HEK293 (cell line): ENCODE data around the gene RAC2.

Experiments used
- BCL11B ChIP-seq: fragments of 450-650 bp; formaldehyde crosslinking; IDR thresholded peaks from 2 replicates; pipeline ENCODE4 v1.5.1; 2016; ENCODE audit warnings: low read depth, missing biosample characterization, missing genetic modification characterization
- FEZF1 ChIP-seq: fragments of 450-650 bp; formaldehyde crosslinking; IDR thresholded peaks from 2 replicates; pipeline ENCODE4 v1.5.1; 2016; ENCODE audit warnings: missing biosample characterization, missing genetic modification characterization
- GFI1B ChIP-seq: fragments of 450-650 bp; formaldehyde crosslinking; IDR thresholded peaks from 2 replicates; pipeline ENCODE4 v1.5.1; 2016; ENCODE audit warnings: missing biosample characterization, missing genetic modification characterization
- GLIS2 ChIP-seq: fragments of 450-650 bp; formaldehyde crosslinking; IDR thresholded peaks from 2 replicates; pipeline ENCODE4 v1.5.1; 2016; ENCODE audit warnings: missing biosample characterization, missing genetic modification characterization
- KLF1 ChIP-seq: fragments of 450-650 bp; formaldehyde crosslinking; IDR thresholded peaks from 2 replicates; pipeline ENCODE4 v1.5.1; 2016; ENCODE audit warnings: missing biosample characterization, missing genetic modification characterization
- KLF9 ChIP-seq: fragments of 450-650 bp; formaldehyde crosslinking; IDR thresholded peaks from 2 replicates; pipeline ENCODE4 v1.5.1; 2016; ENCODE audit warnings: missing biosample characterization, missing genetic modification characterization, low read depth
- ZBTB8A ChIP-seq: fragments of 450-650 bp; formaldehyde crosslinking; IDR thresholded peaks from 2 replicates; pipeline ENCODE4 v1.5.1; 2016; ENCODE audit warnings: missing biosample characterization, missing genetic modification characterization
- ZIC2 ChIP-seq: fragments of 450-650 bp; formaldehyde crosslinking; IDR thresholded peaks from 2 replicates; pipeline ENCODE4 v1.5.1; 2016; ENCODE audit warnings: missing biosample characterization, missing genetic modification characterization
- ZNF24 ChIP-seq: fragments of 450-650 bp; formaldehyde crosslinking; IDR thresholded peaks from 2 replicates; pipeline ENCODE4 v1.5.1; 2016; ENCODE audit warnings: missing biosample characterization, missing genetic modification characterization
- ZNF404 ChIP-seq: fragments of 450-650 bp; formaldehyde crosslinking; IDR thresholded peaks from 2 replicates; pipeline ENCODE4 v1.5.1; 2017; ENCODE audit warnings: missing biosample characterization, missing genetic modification characterization
- ZNF529 ChIP-seq: fragments of 450-650 bp; formaldehyde crosslinking; IDR thresholded peaks from 2 replicates; pipeline ENCODE4 v1.5.1; 2017; ENCODE audit warnings: missing genetic modification characterization, missing biosample characterization; ENCODE audit not compliant: insufficient replicate concordance
- ZNF530 ChIP-seq: fragments of 450-650 bp; formaldehyde crosslinking; IDR thresholded peaks from 2 replicates; pipeline ENCODE4 v1.5.1; 2016; ENCODE audit warnings: low read depth, missing biosample characterization, missing genetic modification characterization
- ZNF544 ChIP-seq: fragments of 450-650 bp; formaldehyde crosslinking; IDR thresholded peaks from 2 replicates; pipeline ENCODE4 v1.5.0; 2017; ENCODE audit warnings: missing biosample characterization, missing genetic modification characterization
- ZNF623 ChIP-seq: fragments of 450-650 bp; formaldehyde crosslinking; IDR thresholded peaks from 2 replicates; pipeline ENCODE4 v1.5.1; 2016; ENCODE audit warnings: missing biosample characterization, missing genetic modification characterization
- ZNF701 ChIP-seq: fragments of 450-650 bp; formaldehyde crosslinking; IDR thresholded peaks from 2 replicates; pipeline ENCODE4 v1.5.1; 2016; ENCODE audit warnings: missing biosample characterization, missing genetic modification characterization
- ZNF747 ChIP-seq: fragments of 450-650 bp; formaldehyde crosslinking; IDR thresholded peaks from 2 replicates; pipeline ENCODE4 v1.5.1; 2016; ENCODE audit warnings: missing biosample characterization, missing genetic modification characterization
- ZNF792 ChIP-seq: fragments of 450-650 bp; formaldehyde crosslinking; IDR thresholded peaks from 2 replicates; pipeline ENCODE4 v1.5.1; 2016; ENCODE audit warnings: missing biosample characterization, missing genetic modification characterization
- ZXDB ChIP-seq: fragments of 450-650 bp; formaldehyde crosslinking; IDR thresholded peaks from 2 replicates; pipeline ENCODE4 v1.5.1; 2016; ENCODE audit warnings: missing biosample characterization, missing genetic modification characterization
- TF ChIP-seq, protein P1 (sequence below): fragments of 450-650 bp; formaldehyde crosslinking; IDR thresholded peaks from 2 replicates; pipeline ENCODE4 v1.5.1; 2016; ENCODE audit warnings: missing biosample characterization, missing genetic modification characterization
- TF ChIP-seq, protein P2 (sequence below): fragments of 450-650 bp; formaldehyde crosslinking; conservative IDR thresholded peaks from 2 replicates; pipeline ENCODE4 v1.5.1; 2016; ENCODE audit warnings: low read depth, missing biosample characterization, missing genetic modification characterization
- TF ChIP-seq, protein P3 (sequence below): fragments of 450-650 bp; formaldehyde crosslinking; IDR thresholded peaks from 2 replicates; pipeline ENCODE4 v1.5.0; 2017; ENCODE audit warnings: missing biosample characterization, missing genetic modification characterization, borderline replicate concordance
- TF ChIP-seq, protein P4 (sequence below): fragments of 450-650 bp; formaldehyde crosslinking; IDR thresholded peaks from 2 replicates; pipeline ENCODE4 v1.5.1; 2016; ENCODE audit warnings: missing biosample characterization, missing genetic modification characterization
- TF ChIP-seq, protein P5 (sequence below): fragments of 450-650 bp; formaldehyde crosslinking; IDR thresholded peaks from 2 replicates; pipeline ENCODE4 v1.5.1; 2016; ENCODE audit warnings: missing biosample characterization, missing genetic modification characterization
- TF ChIP-seq, protein P6 (sequence below): fragments of 450-650 bp; formaldehyde crosslinking; IDR thresholded peaks from 2 replicates; pipeline ENCODE4 v1.5.1; 2016; ENCODE audit warnings: missing biosample characterization, missing genetic modification characterization, low read depth
- TF ChIP-seq, protein P7 (sequence below): fragments of 450-650 bp; formaldehyde crosslinking; IDR thresholded peaks from 2 replicates; pipeline ENCODE4 v1.5.1; 2016; ENCODE audit warnings: missing biosample characterization, missing genetic modification characterization

Gene RAC2

DNA sequence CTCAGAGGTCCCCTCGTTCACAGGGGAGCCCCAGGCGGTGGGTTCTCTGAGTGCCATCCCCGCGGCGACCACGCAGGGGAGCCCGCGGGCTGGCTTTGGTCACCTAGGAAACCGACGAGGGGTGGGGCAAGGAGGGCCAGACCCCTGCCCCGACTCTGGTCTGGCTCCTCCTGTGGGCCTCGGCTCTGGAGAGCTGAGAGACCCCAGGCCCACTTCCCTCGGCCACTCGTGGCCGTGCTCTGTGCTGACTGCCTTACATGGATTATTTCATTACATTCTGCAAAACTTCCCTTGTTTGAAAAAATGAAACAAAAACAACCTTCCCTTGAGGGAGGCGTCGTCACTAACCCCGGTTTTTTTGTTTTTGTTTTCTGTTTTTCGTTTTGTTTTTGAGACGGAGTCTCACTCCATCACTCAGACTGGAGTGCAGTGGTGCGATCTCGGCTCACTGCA is 23.1 kb upstream of the RAC2 start (continued):
- no peak for TF ChIP-seq ZNF404 (tag by site-specific recombination)
- TF ChIP-seq, protein P1, sequence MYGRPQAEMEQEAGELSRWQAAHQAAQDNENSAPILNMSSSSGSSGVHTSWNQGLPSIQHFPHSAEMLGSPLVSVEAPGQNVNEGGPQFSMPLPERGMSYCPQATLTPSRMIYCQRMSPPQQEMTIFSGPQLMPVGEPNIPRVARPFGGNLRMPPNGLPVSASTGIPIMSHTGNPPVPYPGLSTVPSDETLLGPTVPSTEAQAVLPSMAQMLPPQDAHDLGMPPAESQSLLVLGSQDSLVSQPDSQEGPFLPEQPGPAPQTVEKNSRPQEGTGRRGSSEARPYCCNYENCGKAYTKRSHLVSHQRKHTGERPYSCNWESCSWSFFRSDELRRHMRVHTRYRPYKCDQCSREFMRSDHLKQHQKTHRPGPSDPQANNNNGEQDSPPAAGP (tag by site-specific recombination), result no peak
- TF ChIP-seq, protein P2, sequence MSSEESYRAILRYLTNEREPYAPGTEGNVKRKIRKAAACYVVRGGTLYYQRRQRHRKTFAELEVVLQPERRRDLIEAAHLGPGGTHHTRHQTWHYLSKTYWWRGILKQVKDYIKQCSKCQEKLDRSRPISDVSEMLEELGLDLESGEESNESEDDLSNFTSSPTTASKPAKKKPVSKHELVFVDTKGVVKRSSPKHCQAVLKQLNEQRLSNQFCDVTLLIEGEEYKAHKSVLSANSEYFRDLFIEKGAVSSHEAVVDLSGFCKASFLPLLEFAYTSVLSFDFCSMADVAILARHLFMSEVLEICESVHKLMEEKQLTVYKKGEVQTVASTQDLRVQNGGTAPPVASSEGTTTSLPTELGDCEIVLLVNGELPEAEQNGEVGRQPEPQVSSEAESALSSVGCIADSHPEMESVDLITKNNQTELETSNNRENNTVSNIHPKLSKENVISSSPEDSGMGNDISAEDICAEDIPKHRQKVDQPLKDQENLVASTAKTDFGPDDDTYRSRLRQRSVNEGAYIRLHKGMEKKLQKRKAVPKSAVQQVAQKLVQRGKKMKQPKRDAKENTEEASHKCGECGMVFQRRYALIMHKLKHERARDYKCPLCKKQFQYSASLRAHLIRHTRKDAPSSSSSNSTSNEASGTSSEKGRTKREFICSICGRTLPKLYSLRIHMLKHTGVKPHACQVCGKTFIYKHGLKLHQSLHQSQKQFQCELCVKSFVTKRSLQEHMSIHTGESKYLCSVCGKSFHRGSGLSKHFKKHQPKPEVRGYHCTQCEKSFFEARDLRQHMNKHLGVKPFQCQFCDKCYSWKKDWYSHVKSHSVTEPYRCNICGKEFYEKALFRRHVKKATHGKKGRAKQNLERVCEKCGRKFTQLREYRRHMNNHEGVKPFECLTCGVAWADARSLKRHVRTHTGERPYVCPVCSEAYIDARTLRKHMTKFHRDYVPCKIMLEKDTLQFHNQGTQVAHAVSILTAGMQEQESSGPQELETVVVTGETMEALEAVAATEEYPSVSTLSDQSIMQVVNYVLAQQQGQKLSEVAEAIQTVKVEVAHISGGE, result no peak
- no peak for TF ChIP-seq ZXDB (tag by site-specific recombination)
- TF ChIP-seq KLF9, result no peak
- TF ChIP-seq ZIC2 (tag by site-specific recombination), result peak; percentile 30; the same call in 1 of the 2 replicates
- peak; percentile 61 for TF ChIP-seq GLIS2
- TF ChIP-seq ZNF24 (tag by site-specific recombination), result no peak
- no peak for TF ChIP-seq ZNF623 (tag by site-specific recombination)
- TF ChIP-seq, protein P3, sequence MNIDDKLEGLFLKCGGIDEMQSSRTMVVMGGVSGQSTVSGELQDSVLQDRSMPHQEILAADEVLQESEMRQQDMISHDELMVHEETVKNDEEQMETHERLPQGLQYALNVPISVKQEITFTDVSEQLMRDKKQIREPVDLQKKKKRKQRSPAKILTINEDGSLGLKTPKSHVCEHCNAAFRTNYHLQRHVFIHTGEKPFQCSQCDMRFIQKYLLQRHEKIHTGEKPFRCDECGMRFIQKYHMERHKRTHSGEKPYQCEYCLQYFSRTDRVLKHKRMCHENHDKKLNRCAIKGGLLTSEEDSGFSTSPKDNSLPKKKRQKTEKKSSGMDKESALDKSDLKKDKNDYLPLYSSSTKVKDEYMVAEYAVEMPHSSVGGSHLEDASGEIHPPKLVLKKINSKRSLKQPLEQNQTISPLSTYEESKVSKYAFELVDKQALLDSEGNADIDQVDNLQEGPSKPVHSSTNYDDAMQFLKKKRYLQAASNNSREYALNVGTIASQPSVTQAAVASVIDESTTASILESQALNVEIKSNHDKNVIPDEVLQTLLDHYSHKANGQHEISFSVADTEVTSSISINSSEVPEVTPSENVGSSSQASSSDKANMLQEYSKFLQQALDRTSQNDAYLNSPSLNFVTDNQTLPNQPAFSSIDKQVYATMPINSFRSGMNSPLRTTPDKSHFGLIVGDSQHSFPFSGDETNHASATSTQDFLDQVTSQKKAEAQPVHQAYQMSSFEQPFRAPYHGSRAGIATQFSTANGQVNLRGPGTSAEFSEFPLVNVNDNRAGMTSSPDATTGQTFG (tag by site-specific recombination), result no peak
- TF ChIP-seq ZBTB8A (tag by site-specific recombination), result no peak
- no peak for TF ChIP-seq ZNF792 (tag by site-specific recombination)
- TF ChIP-seq, protein P4, sequence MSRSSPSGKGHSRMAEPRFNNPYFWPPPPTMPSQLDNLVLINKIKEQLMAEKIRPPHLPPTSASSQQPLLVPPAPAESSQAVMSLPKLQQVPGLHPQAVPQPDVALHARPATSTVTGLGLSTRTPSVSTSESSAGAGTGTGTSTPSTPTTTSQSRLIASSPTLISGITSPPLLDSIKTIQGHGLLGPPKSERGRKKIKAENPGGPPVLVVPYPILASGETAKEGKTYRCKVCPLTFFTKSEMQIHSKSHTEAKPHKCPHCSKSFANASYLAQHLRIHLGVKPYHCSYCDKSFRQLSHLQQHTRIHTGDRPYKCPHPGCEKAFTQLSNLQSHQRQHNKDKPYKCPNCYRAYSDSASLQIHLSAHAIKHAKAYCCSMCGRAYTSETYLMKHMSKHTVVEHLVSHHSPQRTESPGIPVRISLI (tag by site-specific recombination), result 0 out of 2 replicates have a peak, but pooled peaks have one; percentile 11
- TF ChIP-seq ZNF701 (tag by site-specific recombination), result no peak
- TF ChIP-seq ZNF530, result no peak
- no peak; the same call in 1 of the 2 replicates for TF ChIP-seq KLF1 (tag by site-specific recombination)
- TF ChIP-seq, protein P5, sequence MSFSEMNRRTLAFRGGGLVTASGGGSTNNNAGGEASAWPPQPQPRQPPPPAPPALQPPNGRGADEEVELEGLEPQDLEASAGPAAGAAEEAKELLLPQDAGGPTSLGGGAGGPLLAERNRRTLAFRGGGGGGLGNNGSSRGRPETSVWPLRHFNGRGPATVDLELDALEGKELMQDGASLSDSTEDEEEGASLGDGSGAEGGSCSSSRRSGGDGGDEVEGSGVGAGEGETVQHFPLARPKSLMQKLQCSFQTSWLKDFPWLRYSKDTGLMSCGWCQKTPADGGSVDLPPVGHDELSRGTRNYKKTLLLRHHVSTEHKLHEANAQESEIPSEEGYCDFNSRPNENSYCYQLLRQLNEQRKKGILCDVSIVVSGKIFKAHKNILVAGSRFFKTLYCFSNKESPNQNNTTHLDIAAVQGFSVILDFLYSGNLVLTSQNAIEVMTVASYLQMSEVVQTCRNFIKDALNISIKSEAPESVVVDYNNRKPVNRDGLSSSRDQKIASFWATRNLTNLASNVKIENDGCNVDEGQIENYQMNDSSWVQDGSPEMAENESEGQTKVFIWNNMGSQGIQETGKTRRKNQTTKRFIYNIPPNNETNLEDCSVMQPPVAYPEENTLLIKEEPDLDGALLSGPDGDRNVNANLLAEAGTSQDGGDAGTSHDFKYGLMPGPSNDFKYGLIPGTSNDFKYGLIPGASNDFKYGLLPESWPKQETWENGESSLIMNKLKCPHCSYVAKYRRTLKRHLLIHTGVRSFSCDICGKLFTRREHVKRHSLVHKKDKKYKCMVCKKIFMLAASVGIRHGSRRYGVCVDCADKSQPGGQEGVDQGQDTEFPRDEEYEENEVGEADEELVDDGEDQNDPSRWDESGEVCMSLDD (tag by site-specific recombination), result no peak; the same call in 1 of the 2 replicates
- no peak for TF ChIP-seq ZNF747 (tag by site-specific recombination)
- TF ChIP-seq, protein P6, sequence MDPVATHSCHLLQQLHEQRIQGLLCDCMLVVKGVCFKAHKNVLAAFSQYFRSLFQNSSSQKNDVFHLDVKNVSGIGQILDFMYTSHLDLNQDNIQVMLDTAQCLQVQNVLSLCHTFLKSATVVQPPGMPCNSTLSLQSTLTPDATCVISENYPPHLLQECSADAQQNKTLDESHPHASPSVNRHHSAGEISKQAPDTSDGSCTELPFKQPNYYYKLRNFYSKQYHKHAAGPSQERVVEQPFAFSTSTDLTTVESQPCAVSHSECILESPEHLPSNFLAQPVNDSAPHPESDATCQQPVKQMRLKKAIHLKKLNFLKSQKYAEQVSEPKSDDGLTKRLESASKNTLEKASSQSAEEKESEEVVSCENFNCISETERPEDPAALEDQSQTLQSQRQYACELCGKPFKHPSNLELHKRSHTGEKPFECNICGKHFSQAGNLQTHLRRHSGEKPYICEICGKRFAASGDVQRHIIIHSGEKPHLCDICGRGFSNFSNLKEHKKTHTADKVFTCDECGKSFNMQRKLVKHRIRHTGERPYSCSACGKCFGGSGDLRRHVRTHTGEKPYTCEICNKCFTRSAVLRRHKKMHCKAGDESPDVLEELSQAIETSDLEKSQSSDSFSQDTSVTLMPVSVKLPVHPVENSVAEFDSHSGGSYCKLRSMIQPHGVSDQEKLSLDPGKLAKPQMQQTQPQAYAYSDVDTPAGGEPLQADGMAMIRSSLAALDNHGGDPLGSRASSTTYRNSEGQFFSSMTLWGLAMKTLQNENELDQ (tag by site-specific recombination), result no peak
- TF ChIP-seq GFI1B (tag by site-specific recombination), result no peak
- TF ChIP-seq ZNF544 (tag by site-specific recombination), result no peak
- TF ChIP-seq, protein P7, sequence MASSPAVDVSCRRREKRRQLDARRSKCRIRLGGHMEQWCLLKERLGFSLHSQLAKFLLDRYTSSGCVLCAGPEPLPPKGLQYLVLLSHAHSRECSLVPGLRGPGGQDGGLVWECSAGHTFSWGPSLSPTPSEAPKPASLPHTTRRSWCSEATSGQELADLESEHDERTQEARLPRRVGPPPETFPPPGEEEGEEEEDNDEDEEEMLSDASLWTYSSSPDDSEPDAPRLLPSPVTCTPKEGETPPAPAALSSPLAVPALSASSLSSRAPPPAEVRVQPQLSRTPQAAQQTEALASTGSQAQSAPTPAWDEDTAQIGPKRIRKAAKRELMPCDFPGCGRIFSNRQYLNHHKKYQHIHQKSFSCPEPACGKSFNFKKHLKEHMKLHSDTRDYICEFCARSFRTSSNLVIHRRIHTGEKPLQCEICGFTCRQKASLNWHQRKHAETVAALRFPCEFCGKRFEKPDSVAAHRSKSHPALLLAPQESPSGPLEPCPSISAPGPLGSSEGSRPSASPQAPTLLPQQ, result no peak
- TF ChIP-seq ZNF529, result no peak
- TF ChIP-seq FEZF1 (tag by site-specific recombination), result no peak
- no peak for TF ChIP-seq BCL11B (tag by site-specific recombination)
